HepG2 (cell line): ENCODE results near the gene OR6S1. TPM values are rescaled to one million over a fixed set of nuclear protein-coding genes. Genes with fewer than 3 reads are reported as not detected.

ENCODE experiments used
- CREBL2 ChIP-seq: sonication (generic); formaldehyde crosslinking; IDR thresholded peaks from 2 replicates; pipeline ENCODE4 v1.8.1; 2023; ENCODE audit warnings: missing genetic modification reagents, mild to moderate bottlenecking, borderline replicate concordance
- DMAP1 ChIP-seq: IDR thresholded peaks from 2 replicates; pipeline ENCODE4 v1.6.1; 2016
- DRAP1 ChIP-seq: IDR thresholded peaks from 2 replicates; pipeline ENCODE4 v1.6.1; 2016; ENCODE audit warnings: missing genetic modification reagents, missing compliant biosample characterization
- ELF1 ChIP-seq: sonication (generic); formaldehyde crosslinking; IDR thresholded peaks from 2 replicates; pipeline ENCODE4 v1.4.0; 2020; ENCODE audit warnings: missing genetic modification reagents
- EZH2 ChIP-seq: conservative IDR thresholded peaks from 2 replicates; pipeline ENCODE4 v1.6.1; 2012; ENCODE audit warnings: mild to moderate bottlenecking, low read depth, low read length, moderate library complexity
- GMEB1 ChIP-seq: sonication (generic); formaldehyde crosslinking; IDR thresholded peaks from 2 replicates; pipeline ENCODE4 v1.5.1; 2020; ENCODE audit warnings: missing genetic modification reagents, mild to moderate bottlenecking, borderline replicate concordance
- GTF3A ChIP-seq: sonication (generic); formaldehyde crosslinking; conservative IDR thresholded peaks from 2 replicates; pipeline ENCODE4 v1.4.0; 2020; ENCODE audit warnings: mild to moderate bottlenecking, missing genetic modification reagents
- KLF15 ChIP-seq: sonication (generic); formaldehyde crosslinking; IDR thresholded peaks from 2 replicates; pipeline ENCODE4 v1.8.1; 2023; ENCODE audit warnings: borderline replicate concordance, mild to moderate bottlenecking, inconsistent platforms, missing genetic modification reagents, mixed read lengths
- MAX ChIP-seq: IDR thresholded peaks from 2 replicates; pipeline ENCODE4 v1.6.1; 2012; ENCODE audit warnings: inconsistent platforms
- POLR2A ChIP-seq, 2 experiments: IDR thresholded peaks; 2 replicates each; pipeline ENCODE4 v1.6.1; 2011; ENCODE audit warnings: low read depth in 2 of 2, low read length in 2 of 2, mild to moderate bottlenecking in 1 of 2, moderate library complexity in 1 of 2; ENCODE audit not compliant: insufficient read depth in 1 of 2
- PTBP1 ChIP-seq: fragments of 200-400 bp; formaldehyde crosslinking; IDR thresholded peaks from 2 replicates; pipeline ENCODE4 v1.6.1; 2018; ENCODE audit warnings: low read length, low read depth; ENCODE audit not compliant: poor library complexity, severe bottlenecking
- RBFOX2 ChIP-seq: fragments of 200-400 bp; formaldehyde crosslinking; IDR thresholded peaks from 2 replicates; pipeline ENCODE4 v1.6.1; 2017; ENCODE audit warnings: low read depth, mild to moderate bottlenecking, low read length
- SAFB2 ChIP-seq: sonication (generic); formaldehyde crosslinking; IDR thresholded peaks from 2 replicates; pipeline ENCODE4 v1.5.1; 2020; ENCODE audit warnings: missing genetic modification reagents, low read depth, mild to moderate bottlenecking, borderline replicate concordance
- TBP ChIP-seq: sonication (generic); formaldehyde crosslinking; IDR thresholded peaks from 2 replicates; pipeline ENCODE4 v1.5.0; 2020; ENCODE audit warnings: missing genetic modification reagents
- ZBTB42 ChIP-seq: sonication (generic); formaldehyde crosslinking; IDR thresholded peaks from 2 replicates; pipeline ENCODE4 v1.5.0; 2020; ENCODE audit warnings: mild to moderate bottlenecking, missing genetic modification reagents
- ZFP82 ChIP-seq: sonication (generic); formaldehyde crosslinking; IDR thresholded peaks from 2 replicates; pipeline ENCODE4 v1.5.1; 2020; ENCODE audit warnings: mild to moderate bottlenecking, missing genetic modification reagents, borderline replicate concordance
- ZNF124 ChIP-seq: sonication (generic); formaldehyde crosslinking; IDR thresholded peaks from 2 replicates; pipeline ENCODE4 v1.4.0; 2020; ENCODE audit warnings: missing genetic modification reagents
- ZNF20 ChIP-seq: sonication (generic); formaldehyde crosslinking; IDR thresholded peaks from 2 replicates; pipeline ENCODE4 v1.4.0; 2020; ENCODE audit warnings: mild to moderate bottlenecking, moderate library complexity, missing genetic modification reagents
- ZNF598 ChIP-seq: sonication (generic); formaldehyde crosslinking; IDR thresholded peaks from 2 replicates; pipeline ENCODE4 v1.5.1; 2020; ENCODE audit warnings: mild to moderate bottlenecking, missing genetic modification reagents, borderline replicate concordance
- ZSCAN9 ChIP-seq: IDR thresholded peaks from 2 replicates; pipeline ENCODE4 v1.6.1; 2016; ENCODE audit warnings: borderline replicate concordance
- polyA plus RNA-seq, 8 experiments: library from polyadenylated mRNA; depleted of rRNA in 3 of 8; stranded (reverse) in 7 of 8; unstranded in 1 of 8; fragments of >200 nt; fragmentation: Illumina TruSeq in 4 of 8; extraction: Trizol in 4 of 8; gene quantifications; 2 replicates each; pipeline versions ENCODE4 v1.2.1 to v1.2.3, GENCODE V29; 2011 to 2016; ENCODE audit warnings: low read depth in 4 of 8, missing spikeins in 1 of 8, mixed read lengths in 1 of 8; ENCODE audit not compliant: insufficient read depth in 1 of 8
- total RNA-seq, 5 experiments: library from RNA; depleted of rRNA; stranded (reverse); fragments of >200 nt; fragmentation: Illumina TruSeq; extraction: Trizol; gene quantifications; 2 replicates each; pipeline ENCODE4 v1.2.3, GENCODE V29; 2016; ENCODE audit warnings: low read depth in 1 of 5
- TF ChIP-seq, protein P1 (sequence below): sonication (generic); formaldehyde crosslinking; IDR thresholded peaks from 2 replicates; pipeline ENCODE4 v1.4.0; 2020; ENCODE audit warnings: missing genetic modification reagents
- TF ChIP-seq, protein P2 (sequence below): sonication (generic); formaldehyde crosslinking; IDR thresholded peaks from 2 replicates; pipeline ENCODE4 v1.4.0; 2020; ENCODE audit warnings: mild to moderate bottlenecking, missing genetic modification reagents

The OR6S1 gene
- total and polyA plus RNA-seq, 2 of the 13 experiments (the other 11 are each of a cell fraction or from before 2014, with no cell fraction given), result 0.09 TPM; not detected in 1

DNA sequence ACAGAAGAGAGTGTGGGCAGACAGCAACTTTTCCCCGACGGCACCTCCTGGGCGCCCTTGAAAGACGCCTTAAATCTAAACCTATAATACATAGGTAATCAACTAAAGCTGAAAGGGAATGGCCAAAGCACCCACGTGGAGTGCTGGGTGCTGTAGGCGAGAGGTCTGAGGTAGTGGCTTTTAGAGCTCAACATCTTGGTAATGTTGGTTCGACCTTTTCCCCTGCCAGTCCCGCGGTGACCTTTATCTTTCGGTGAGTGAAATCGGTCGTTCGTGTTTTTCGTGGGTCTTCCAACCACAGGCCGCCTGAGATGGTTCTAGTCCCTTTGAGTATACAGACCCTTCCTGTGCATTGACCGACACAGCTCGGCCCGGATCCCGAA lies 9.1 kb downstream of the OR6S1 start (continued):
- TF ChIP-seq, protein P1, sequence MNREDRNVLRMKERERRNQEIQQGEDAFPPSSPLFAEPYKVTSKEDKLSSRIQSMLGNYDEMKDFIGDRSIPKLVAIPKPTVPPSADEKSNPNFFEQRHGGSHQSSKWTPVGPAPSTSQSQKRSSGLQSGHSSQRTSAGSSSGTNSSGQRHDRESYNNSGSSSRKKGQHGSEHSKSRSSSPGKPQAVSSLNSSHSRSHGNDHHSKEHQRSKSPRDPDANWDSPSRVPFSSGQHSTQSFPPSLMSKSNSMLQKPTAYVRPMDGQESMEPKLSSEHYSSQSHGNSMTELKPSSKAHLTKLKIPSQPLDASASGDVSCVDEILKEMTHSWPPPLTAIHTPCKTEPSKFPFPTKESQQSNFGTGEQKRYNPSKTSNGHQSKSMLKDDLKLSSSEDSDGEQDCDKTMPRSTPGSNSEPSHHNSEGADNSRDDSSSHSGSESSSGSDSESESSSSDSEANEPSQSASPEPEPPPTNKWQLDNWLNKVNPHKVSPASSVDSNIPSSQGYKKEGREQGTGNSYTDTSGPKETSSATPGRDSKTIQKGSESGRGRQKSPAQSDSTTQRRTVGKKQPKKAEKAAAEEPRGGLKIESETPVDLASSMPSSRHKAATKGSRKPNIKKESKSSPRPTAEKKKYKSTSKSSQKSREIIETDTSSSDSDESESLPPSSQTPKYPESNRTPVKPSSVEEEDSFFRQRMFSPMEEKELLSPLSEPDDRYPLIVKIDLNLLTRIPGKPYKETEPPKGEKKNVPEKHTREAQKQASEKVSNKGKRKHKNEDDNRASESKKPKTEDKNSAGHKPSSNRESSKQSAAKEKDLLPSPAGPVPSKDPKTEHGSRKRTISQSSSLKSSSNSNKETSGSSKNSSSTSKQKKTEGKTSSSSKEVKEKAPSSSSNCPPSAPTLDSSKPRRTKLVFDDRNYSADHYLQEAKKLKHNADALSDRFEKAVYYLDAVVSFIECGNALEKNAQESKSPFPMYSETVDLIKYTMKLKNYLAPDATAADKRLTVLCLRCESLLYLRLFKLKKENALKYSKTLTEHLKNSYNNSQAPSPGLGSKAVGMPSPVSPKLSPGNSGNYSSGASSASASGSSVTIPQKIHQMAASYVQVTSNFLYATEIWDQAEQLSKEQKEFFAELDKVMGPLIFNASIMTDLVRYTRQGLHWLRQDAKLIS (CRISPR knock-in tag), result 0 out of 2 replicates have a peak, but pooled peaks have one; percentile 59
- TF ChIP-seq PTBP1 (no peak), ZSCAN9 (CRISPR knock-in tag) (0 out of 2 replicates have a peak, but pooled peaks have one; percentile 5), ZBTB42 (CRISPR knock-in tag) (no peak), ELF1 (CRISPR knock-in tag) (0 out of 2 replicates have a peak, but pooled peaks have one; percentile 8), KLF15 (CRISPR knock-in tag) (no peak), EZH2 (no peak), ZNF598 (peak; percentile 40; the same call in 1 of the 2 replicates), ZNF124 (no peak), MAX (0 out of 2 replicates have a peak, but pooled peaks have one; percentile 4), TBP (CRISPR knock-in tag) (no peak), SAFB2 (CRISPR knock-in tag) (0 out of 2 replicates have a peak, but pooled peaks have one; percentile 13), POLR2A (IDR thresholded peaks at IDR 0.05; ENCODE audit: insufficient read depth in 1 of 2, low read depth in 2 of 2, low read length in 2 of 2) (no peak), ZFP82 (CRISPR knock-in tag) (no peak), CREBL2 (CRISPR knock-in tag) (no peak), GMEB1 (CRISPR knock-in tag) (0 out of 2 replicates have a peak, but pooled peaks have one; percentile 41), GTF3A (no peak), ZNF20 (CRISPR knock-in tag) (peak; percentile 56; the same call in 1 of the 2 replicates), DMAP1 (CRISPR knock-in tag) (no peak), DRAP1 (CRISPR knock-in tag) (no peak), RBFOX2 (no peak)
- TF ChIP-seq, protein P2, sequence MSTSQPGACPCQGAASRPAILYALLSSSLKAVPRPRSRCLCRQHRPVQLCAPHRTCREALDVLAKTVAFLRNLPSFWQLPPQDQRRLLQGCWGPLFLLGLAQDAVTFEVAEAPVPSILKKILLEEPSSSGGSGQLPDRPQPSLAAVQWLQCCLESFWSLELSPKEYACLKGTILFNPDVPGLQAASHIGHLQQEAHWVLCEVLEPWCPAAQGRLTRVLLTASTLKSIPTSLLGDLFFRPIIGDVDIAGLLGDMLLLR (CRISPR knock-in tag), result no peak
